Thymus (tissue), 11 donors: ENCODE measurements around the gene NANOG. TPM values are rescaled to one million over a fixed set of nuclear protein-coding genes. Genes with fewer than 3 reads are reported as not detected.
"Not testable (repeated sequence)": the region's sequence is repeated elsewhere in the genome, so short reads cannot be mapped to it uniquely, and the experiment has no call there.

Source experiments
- DNase-seq, 9 donors: peaks; one replicate each; pipeline ENCODE4 v3.0.0-alpha.2; 2013; ENCODE audit warnings: low spot score in 9 of 9, low read depth in 6 of 9, missing footprints in 1 of 9
- H3K27ac ChIP-seq, 2 donors: one replicate each; pipeline ENCODE4 v1.5.1; 2013; ENCODE audit warnings: control low read depth in 1 of 2, low read depth in 1 of 2, low read length in 1 of 2, mild to moderate bottlenecking in 1 of 2, moderate library complexity in 1 of 2
- H3K27me3 ChIP-seq, 2 donors: one replicate each; pipeline ENCODE4 v1.5.1; 2013; ENCODE audit warnings: low read length in 1 of 2; ENCODE audit not compliant: control insufficient read depth in 2 of 2, insufficient read depth in 1 of 2
- H3K36me3 ChIP-seq, 2 donors: one replicate each; pipeline ENCODE4 v1.5.1; 2013; ENCODE audit warnings: low read length in 1 of 2, mild to moderate bottlenecking in 1 of 2, moderate library complexity in 1 of 2; ENCODE audit not compliant: control insufficient read depth in 2 of 2, insufficient read depth in 2 of 2
- H3K4me1 ChIP-seq, 2 donors: one replicate each; pipeline ENCODE4 v1.5.1; 2013; ENCODE audit warnings: low read length in 2 of 2; ENCODE audit not compliant: control insufficient read depth in 2 of 2, insufficient read depth in 2 of 2
- H3K4me3 ChIP-seq, 2 donors: one replicate each; pipeline ENCODE4 v1.5.1; 2013; ENCODE audit warnings: low read length in 2 of 2, control low read depth in 1 of 2, mild to moderate bottlenecking in 1 of 2
- H3K9me3 ChIP-seq, 2 donors: one replicate each; pipeline ENCODE4 v1.5.1; 2013; ENCODE audit warnings: low read length in 1 of 2, mild to moderate bottlenecking in 1 of 2; ENCODE audit not compliant: control insufficient read depth in 2 of 2, insufficient read depth in 1 of 2
- WGBS: extraction: QIAGEN DNeasy Blood & Tissue Kit; methylation state at CpG from one replicate; pipeline ENCODE4 v1.1.7; 2013; 5-methylcytosine and 5-hydroxymethylcytosine counted together
- polyA plus RNA-seq: library from polyadenylated mRNA; stranded (reverse); fragments of 200-250 nt; gene quantifications from one replicate; pipeline ENCODE4 v1.2.3, GENCODE V29; 2013
- total RNA-seq: library from RNA; stranded (reverse); fragments of 120-200 nt; gene quantifications from one replicate; pipeline ENCODE4 v1.2.4, GENCODE V29; 2013
- donor health status: healthy.

NANOG gene
- total and polyA plus RNA-seq, 2 donors = 0.02 to 0.05 TPM

- Histone ChIP-seq H3K27ac (no peak overlapping the region), H3K9me3 (no peaks in the 10 kb centered on the region), H3K4me3 (no peak overlapping the region), H3K36me3 (no peaks in the 10 kb centered on the region), H3K4me1 (no peaks in the 10 kb centered on the region), H3K27me3 (no peaks in the 10 kb centered on the region)
- DNase-seq = no peak
- 76% methylated on average over 5 of the region's 5 CpGs for WGBS
These were observed 54.9 kb downstream of the NANOG start for GRCh38 chr12:7844116-7844515.

- H3K9me3 ChIP-seq, H3K36me3 ChIP-seq, H3K4me3 ChIP-seq, H3K27me3 ChIP-seq, H3K27ac ChIP-seq, H3K4me1 ChIP-seq, DNase-seq: not testable (repeated sequence)
- 80% methylated on average over 2 of the region's 4 CpGs for WGBS
These were observed 58.3 kb downstream of the NANOG start for GRCh38 chr12:7847226-7848097.

- H3K4me3 ChIP-seq, H3K9me3 ChIP-seq, H3K4me1 ChIP-seq, H3K36me3 ChIP-seq, H3K27me3 ChIP-seq, H3K27ac ChIP-seq, DNase-seq: not testable (repeated sequence)
- 70% methylated on average over 2 of the region's 2 CpGs for WGBS
These were observed 58.9 kb downstream of the NANOG start for GRCh38 chr12:7848098-7848422.

Other genes starting within 250 kb of the NANOG start
- gene APOBEC1, start 123.5 kb upstream of the NANOG start, total RNA-seq = 0.09 TPM
- gene APOBEC1, start 123.5 kb upstream of the NANOG start, polyA plus RNA-seq = 0.11 TPM
- 0.24 TPM for gene GDF3, start 93.6 kb upstream of the NANOG start, total RNA-seq
- gene GDF3, start 93.6 kb upstream of the NANOG start, polyA plus RNA-seq = 0.37 TPM
- gene DPPA3, start 78.0 kb upstream of the NANOG start, total RNA-seq = 0.19 TPM
- gene DPPA3, start 78.0 kb upstream of the NANOG start, polyA plus RNA-seq = 0.57 TPM
- 1.4 TPM for gene CLEC4C, start 42.0 kb upstream of the NANOG start, total RNA-seq
- 0.82 TPM for gene CLEC4C, start 42.0 kb upstream of the NANOG start, polyA plus RNA-seq
- not detected for gene NANOGNB, start 24.2 kb upstream of the NANOG start, total RNA-seq
- not detected for gene NANOGNB, start 24.2 kb upstream of the NANOG start, polyA plus RNA-seq
- 0.19 TPM for gene SLC2A14, start 83.5 kb downstream of the NANOG start, total RNA-seq
- gene SLC2A14, start 83.5 kb downstream of the NANOG start, polyA plus RNA-seq = 0.07 TPM
- gene SLC2A3, start 146.8 kb downstream of the NANOG start, total RNA-seq = 37.6 TPM
- gene SLC2A3, start 146.8 kb downstream of the NANOG start, polyA plus RNA-seq = 14.9 TPM
- gene FOXJ2, start 243.3 kb downstream of the NANOG start, total RNA-seq = 4.4 TPM
- gene FOXJ2, start 243.3 kb downstream of the NANOG start, polyA plus RNA-seq = 8.9 TPM